KOPT-K1 (cell line): Measurements from ENCODE around the gene GRK2.

ENCODE experiments used
- H3K27ac ChIP-seq: fragments of 200-600 bp; sonication (generic); 2 replicates; pipeline ENCODE4 v1.5.1; 2016; ENCODE audit warnings: antibody characterized with exemption, mild to moderate bottlenecking, low read depth, low read length; ENCODE audit not compliant: poor library complexity, severe bottlenecking
- H3K36me3 ChIP-seq: fragments of 200-600 bp; sonication (generic); 2 replicates; pipeline ENCODE4 v1.5.1; 2017; ENCODE audit warnings: antibody characterized with exemption, mild to moderate bottlenecking, low read length, moderate library complexity; ENCODE audit not compliant: insufficient read depth
- H3K9me3 ChIP-seq: fragments of 200-600 bp; sonication (generic); 2 replicates; pipeline ENCODE4 v1.5.1; 2017; ENCODE audit warnings: antibody characterized with exemption, low read length, mild to moderate bottlenecking; ENCODE audit not compliant: insufficient read depth, poor library complexity, severe bottlenecking

Gene GRK2

GRCh38 chr11:67272327-67273259, 6.3 kb downstream of the GRK2 start:
- H3K9me3 ChIP-seq, result no peaks in the 10 kb centered on the region
- peak overlapping the region; percentile 100 for H3K27ac ChIP-seq
- H3K36me3 ChIP-seq, result peaks cover 68% of the 10 kb centered on the region

- H3K36me3 ChIP-seq, result peaks cover 69% of the 10 kb centered on the region
- no peaks in the 10 kb centered on the region for H3K9me3 ChIP-seq
- H3K27ac ChIP-seq, result peak overlapping the region; percentile 100
Observed at GRCh38 chr11:67273260-67273990, 7.2 kb downstream of the GRK2 start.

- Histone ChIP-seq H3K9me3 (no peaks in the 10 kb centered on the region), H3K36me3 (peaks cover 69% of the 10 kb centered on the region), H3K27ac (peak overlapping the region; percentile 100)
Observed at GRCh38 chr11:67274768-67275605, 8.7 kb downstream of the GRK2 start.

GRCh38 chr11:67275606-67276409, 9.5 kb downstream of the GRK2 start:
- H3K9me3 ChIP-seq, result no peaks in the 10 kb centered on the region
- H3K36me3 ChIP-seq, result peaks cover 75% of the 10 kb centered on the region
- H3K27ac ChIP-seq, result peak overlapping the region; percentile 100

GRCh38 chr11:67276781-67277230, 10.5 kb downstream of the GRK2 start:
- H3K36me3 ChIP-seq, result peaks cover 84% of the 10 kb centered on the region

GRCh38 chr11:67277231-67277961, 11.1 kb downstream of the GRK2 start:
- no peaks in the 10 kb centered on the region for H3K9me3 ChIP-seq
- peaks cover 84% of the 10 kb centered on the region for H3K36me3 ChIP-seq
- H3K27ac ChIP-seq, result peak overlapping the region; percentile 100

More at GRCh38 chr11:67276781-67277230, 10.5 kb downstream of the GRK2 start:
- H3K27ac ChIP-seq, result peak overlapping the region; percentile 100
- no peaks in the 10 kb centered on the region for H3K9me3 ChIP-seq

GRCh38 chr11:67278135-67278938, 12.1 kb downstream of the GRK2 start:
- peaks cover 84% of the 10 kb centered on the region for H3K36me3 ChIP-seq
- peak overlapping the region; percentile 100 for H3K27ac ChIP-seq
- H3K9me3 ChIP-seq, result no peaks in the 10 kb centered on the region

GRCh38 chr11:67278939-67279588, 12.8 kb downstream of the GRK2 start:
- peak overlapping the region; percentile 100 for H3K27ac ChIP-seq
- H3K9me3 ChIP-seq, result no peaks in the 10 kb centered on the region
- H3K36me3 ChIP-seq, result peaks cover 87% of the 10 kb centered on the region

GRCh38 chr11:67279589-67280340, 13.5 kb downstream of the GRK2 start:
- H3K27ac ChIP-seq, result peak overlapping the region; percentile 100
- no peaks in the 10 kb centered on the region for H3K9me3 ChIP-seq
- peaks cover 89% of the 10 kb centered on the region for H3K36me3 ChIP-seq

GRCh38 chr11:67280341-67280787, 14.1 kb downstream of the GRK2 start:
- H3K9me3 ChIP-seq, result no peaks in the 10 kb centered on the region
- peaks cover 89% of the 10 kb centered on the region for H3K36me3 ChIP-seq
- H3K27ac ChIP-seq, result peak overlapping the region; percentile 100

- peak overlapping the region; percentile 100 for H3K27ac ChIP-seq
- H3K9me3 ChIP-seq, result no peaks in the 10 kb centered on the region
- H3K36me3 ChIP-seq, result peaks cover 89% of the 10 kb centered on the region
Observed at GRCh38 chr11:67280788-67281551, 14.7 kb downstream of the GRK2 start.
